HepG2 (cell line): ENCODE measurements around the gene NOS1AP.

Source experiments
- MAX ChIP-seq: IDR thresholded peaks from 2 replicates; pipeline ENCODE4 v1.6.1; 2012; ENCODE audit warnings: inconsistent platforms
- POLR2AphosphoS5 ChIP-seq: IDR thresholded peaks from 2 replicates; pipeline ENCODE4 v1.6.1; 2012; ENCODE audit warnings: low read depth, low read length
- ZNF264 ChIP-seq: sonication (generic); formaldehyde crosslinking; IDR thresholded peaks from 2 replicates; pipeline ENCODE4 v1.4.0; 2020; ENCODE audit warnings: missing genetic modification reagents

- TF ChIP-seq ZNF264 (CRISPR knock-in tag) (peak; percentile 84; the same call in 1 of the 2 replicates), MAX (peak; percentile 60), POLR2AphosphoS5 (no peak)
Measured at GRCh38 chr1:162091681-162092524, 22.4 kb downstream of the NOS1AP start.
